NCI-H524 (cell line): ENCODE data around the gene KLK14.

Experiments used
- DNase-seq, 2 experiments: peaks; one replicate each; lab custom pipeline; 2025; lab: John Stamatoyannopoulos, UW

KLK14 gene

DNA sequence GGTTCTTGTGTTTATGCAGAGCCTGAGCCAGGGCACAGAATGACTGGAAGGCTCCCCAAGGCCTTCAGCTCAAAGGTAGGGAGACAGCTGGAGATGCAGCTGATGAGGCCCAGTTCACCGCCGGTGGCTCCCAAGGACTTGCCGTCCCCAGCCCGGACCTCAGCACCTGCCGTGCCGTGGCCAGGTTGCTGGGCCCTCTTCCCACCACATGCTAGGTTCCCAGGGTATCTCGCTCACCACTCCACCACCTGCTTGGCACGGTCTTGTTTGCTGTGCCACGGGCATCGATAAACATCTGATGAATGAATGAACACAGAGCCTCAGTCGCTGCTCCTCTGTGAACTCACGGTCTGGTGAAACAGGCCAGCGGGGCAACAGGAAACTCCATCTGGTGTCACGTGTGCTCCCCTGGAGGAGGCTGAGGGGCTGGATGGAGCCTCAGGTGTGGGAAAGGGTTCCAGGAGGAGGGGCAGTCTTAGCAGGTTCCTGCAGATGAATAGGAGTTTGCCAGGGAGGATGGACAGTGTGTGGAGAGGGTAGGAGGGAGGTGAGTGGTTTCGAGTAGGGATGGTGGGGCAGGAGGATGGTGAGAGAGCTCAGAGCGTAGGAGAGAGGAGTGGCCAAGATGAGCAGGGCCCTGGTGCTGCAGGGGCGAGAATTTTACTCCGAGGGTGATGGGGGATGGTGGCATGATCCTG lies 3.6 kb upstream of the KLK14 start:
- no peak for DNase-seq

DNA sequence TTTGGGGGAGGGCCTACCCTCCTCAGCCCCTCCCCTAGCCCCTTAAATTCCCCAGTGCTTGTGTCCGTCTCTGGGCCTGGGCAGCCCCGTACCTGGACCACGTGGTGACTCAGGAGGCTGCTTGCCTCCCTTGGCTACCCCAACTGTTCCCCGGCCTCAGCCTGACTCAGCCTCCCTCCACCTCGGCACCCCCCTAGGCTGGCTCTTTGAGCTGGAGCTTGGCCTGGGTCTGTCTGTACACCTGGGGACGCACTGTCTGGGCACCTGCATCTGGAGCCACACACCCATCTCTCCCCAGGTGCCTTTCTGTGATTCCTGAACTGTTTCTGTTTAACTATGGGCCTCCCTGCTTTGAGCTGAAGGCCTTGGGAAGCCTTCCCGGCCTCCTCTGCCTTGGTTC lies 1.8 kb upstream of the KLK14 start:
- DNase-seq, result no peak

DNA sequence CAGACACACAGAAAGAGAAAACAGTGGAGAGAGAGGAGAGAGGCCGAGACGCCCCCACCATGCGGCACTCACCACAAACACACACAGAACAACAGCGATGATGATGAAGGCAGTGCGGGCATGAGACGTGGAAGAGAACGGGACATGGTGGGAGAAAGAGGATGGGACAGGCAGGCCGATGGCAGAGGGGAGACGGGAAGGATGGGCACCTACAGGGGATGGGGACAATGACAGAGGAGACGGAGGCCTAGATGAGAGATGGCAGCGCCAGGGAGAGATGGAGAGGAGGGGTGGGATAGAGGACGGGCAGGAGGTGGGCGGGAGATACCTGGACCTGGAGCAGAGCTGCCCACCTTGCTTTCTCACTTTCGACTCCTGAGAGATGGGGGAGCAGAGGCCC lies 1.1 kb upstream of the KLK14 start:
- DNase-seq, result no peak

DNA sequence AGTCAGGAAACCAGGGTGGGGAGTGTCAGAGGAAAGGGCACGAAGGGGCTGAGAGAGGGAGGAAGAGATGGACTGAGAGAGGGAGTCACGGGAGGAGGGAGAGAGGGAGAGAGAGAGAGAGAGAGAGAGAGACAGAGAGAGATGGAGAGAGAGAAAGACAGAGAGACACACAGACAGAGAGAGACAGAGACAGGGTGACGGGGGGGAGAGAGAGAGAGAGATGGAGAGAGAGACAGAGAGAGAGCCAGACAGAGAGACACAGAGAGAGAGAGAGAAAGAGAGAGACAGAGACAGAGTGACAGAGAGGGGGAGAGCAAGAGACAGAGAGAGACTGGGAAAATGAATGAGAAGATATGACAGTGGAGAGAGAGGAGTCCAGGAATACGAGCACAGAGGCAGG lies 494 bp upstream of the KLK14 start:
- no peak for DNase-seq

DNA sequence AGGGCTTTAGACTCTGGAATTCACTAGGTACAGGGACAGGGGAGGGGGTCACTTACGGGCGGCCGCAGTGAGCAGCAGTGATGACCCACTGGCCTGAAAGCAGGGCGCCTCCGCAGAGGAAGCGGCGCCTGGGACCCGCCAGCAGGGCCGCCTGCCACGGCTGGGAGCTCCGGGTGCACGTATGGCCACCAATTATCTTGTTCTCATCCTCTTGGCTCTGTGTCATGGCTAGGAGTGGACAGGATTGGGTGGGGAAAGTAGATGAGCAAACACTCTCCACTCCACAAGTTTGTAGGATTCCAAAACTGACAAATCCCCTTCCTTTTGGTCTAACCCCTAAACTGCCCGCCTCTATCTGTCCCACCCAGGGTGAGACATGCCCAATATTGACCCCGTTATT lies 1.2 kb downstream of the KLK14 start:
- DNase-seq, result no peak

DNA sequence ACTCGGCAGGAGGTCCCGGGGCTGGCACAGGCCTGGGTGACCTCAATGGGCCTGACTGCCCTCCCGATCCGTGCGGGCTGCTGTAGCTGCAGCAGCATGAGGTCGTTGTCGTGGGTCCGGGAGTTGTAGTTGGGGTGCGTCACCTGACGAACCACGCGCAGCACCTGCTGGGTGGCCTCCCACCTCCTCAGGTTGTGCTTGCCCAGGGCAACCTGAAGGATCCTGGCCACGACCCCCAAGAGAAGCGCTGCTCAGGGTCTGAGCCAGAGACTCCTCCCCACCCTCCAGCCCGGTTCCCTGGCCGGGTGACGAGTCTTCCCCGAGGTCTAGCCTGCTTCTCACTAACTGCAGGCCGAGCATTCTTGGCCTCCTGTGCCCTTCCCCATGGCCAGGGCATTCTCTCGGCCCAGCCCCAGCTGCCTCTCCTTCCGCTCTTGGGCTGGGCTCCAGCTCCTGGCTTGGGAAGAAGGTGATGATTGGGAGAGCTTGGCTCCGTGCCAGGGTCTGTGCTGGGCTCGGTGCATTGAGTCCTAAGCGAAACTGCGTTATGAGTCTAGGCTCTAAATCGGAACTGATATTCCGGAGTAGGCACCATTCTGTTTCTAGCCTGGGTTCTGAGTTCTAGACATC lies 3.1 kb downstream of the KLK14 start:
- DNase-seq, result no peak

DNA sequence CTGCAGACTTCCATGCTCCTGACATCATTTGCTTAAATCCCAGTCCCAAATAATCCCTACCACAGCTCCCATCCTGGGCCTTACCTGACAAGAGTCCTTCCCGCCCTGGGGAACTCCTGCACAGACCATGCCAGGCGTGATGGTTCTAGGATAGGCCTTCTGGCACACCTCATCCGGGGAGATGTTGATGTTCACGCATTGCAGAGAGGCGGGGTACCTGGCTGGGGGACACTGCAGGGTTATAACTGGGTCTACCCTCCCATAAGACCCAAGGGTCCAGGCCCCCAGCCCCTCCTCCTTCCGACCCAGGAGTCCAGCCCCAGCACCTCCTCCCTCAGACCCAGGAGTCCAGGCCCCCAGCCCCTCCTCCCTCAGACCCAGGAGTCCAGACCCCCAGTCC lies 4.0 kb downstream of the KLK14 start:
- DNase-seq, result no peak

DNA sequence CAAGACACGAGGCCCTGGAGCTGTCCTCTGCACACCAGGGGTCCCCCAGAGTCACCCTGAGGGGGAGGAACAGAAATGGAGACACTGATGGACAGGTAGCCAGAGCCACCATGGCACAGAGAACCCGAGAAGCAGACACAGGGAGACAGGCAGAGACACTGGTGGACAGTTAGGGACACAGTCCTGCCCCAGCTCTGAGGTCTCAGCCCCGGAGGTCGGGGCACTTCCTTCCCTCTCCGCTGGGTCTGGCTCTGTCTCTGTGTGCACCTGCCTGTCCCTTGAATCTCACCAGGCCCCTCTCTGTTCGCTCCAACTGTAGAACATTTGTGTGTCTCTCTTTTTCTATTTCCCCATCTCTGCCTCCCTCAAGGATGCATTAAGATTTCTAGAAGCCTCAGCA lies 4.6 kb downstream of the KLK14 start:
- DNase-seq, result no peak

DNA sequence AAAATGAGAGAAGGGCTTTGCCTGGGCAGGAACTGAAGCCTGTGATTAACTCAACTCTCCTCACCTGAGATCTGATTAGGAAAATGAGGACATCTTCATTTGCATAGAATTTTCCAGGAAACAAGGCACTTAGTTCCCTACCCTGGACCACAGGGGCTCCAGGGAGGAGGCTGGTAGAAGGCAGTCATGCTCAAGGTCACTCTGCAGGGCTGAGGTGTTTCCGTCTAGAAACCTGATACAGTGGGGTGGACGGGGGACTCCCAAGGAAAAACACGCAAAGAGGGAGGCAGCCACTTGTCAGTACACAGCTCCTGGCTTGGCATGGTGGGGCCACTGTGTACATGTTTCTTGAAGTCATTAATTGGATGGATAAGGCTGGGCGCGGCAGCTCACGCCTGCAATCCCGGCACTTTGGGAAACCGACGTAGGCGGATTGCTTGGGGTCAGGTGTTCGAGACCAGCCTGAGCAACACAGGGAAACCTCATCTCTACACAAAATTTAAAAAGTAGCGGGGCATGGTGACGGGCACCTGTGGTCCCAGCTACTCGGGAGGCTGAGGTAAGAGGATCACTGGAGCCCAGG lies 6.0 kb downstream of the KLK14 start:
- no peak for DNase-seq

DNA sequence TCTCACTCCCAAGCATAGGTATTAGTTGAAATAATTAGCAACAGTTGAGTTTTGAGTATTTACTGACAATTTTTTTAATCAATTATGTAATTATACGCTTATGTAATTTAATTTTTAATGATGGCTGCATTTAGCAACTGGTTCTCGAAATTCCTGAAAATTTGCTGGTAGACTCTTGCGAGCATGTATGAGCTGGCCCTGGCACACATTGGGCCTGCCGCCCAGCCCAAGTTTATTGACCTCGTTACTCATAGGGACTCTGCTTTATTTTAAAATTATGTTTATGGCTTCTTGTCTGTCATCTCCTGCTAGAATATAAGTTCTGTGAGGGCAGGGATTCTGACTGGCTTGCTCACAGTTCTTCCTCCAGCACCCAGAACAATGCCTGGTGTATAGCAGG lies 6.7 kb downstream of the KLK14 start:
- DNase-seq, result no peak

DNA sequence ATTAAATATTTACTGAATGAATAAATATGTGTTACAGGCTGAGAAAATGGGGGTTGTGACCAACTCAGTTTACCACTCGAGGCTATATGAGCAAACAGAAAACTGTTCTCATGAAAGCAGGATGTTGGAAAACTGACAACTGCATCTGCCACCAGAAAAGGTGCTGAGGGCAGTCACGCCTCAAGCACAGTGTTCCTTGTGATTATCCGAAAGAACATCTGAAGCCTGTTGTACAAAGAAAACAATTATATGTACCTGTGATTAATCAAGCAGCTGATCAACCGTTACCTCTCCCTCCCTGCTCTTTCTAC lies 11.6 kb downstream of the KLK14 start:
- DNase-seq, result no peak

DNA sequence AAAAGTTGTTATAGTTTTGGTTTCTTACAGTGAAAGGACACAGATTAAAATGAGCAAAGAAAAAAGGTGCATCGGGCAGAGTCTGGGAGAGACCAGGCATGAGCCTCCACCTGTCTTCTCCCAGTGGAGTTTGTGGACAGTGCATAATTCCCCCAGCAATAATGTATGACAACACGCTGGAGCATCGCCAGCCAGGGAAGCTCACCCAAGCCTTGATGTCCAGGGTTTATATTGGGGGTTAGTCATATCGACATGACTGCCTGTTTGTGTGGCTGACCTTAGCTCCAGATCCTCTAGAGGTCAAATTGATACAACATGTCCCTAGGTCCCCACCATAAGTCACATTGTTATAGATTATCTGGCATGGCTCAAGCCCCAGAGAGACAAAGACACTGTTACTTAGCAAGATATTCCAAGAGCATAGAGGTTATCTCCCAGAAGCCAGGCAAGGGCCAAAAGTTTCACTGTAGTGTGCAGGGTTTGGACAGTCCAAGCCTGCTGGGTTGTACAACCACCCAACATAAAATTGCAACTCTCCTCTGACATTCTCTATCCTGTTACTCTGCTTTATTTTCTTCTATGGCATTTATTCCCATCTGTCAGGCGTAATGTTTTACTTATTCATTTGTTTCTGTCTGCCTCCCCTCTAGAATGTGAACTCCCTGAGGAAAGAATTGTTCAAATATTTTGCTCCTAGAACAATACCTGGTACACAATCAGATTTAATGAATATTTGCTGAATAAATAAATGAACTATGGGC lies 12.2 kb downstream of the KLK14 start:
- no peak for DNase-seq

DNA sequence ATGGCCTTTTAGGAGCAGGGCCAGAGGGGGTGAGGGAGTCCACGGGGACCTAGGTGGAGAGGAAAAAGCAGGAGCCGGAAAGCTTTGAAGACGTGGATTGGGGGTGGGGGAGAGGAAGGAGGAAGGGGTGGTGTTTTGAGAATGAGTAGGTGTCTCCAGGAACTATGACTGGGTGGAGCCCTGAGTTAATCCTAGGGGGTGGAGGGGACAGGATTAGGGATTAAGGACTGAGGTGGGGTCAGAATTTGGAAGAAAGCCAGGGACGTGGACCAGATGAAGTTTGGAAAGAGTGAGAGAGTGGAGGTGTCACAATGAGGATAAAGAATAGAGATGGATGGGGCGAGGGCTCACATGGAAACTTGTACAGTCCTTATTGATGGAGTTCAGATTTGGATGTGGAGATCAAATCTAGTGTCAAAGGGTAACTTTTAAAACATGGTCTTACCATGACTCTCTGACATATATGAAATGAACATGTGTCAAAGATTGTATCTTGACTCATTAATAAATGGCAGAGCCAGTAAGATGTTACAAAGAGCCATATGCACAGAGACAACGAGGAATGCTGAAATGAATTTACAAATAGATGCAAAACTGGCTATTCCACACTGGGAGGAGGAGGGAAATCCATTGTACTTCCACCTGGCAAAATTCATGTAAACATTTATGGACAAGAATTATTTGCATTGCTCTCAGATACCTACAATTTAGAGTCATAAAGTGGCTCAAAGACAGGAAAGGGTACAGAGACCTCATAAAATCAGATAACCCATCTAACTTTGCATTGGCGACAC lies 16.1 kb downstream of the KLK14 start:
- no peak for DNase-seq

DNA sequence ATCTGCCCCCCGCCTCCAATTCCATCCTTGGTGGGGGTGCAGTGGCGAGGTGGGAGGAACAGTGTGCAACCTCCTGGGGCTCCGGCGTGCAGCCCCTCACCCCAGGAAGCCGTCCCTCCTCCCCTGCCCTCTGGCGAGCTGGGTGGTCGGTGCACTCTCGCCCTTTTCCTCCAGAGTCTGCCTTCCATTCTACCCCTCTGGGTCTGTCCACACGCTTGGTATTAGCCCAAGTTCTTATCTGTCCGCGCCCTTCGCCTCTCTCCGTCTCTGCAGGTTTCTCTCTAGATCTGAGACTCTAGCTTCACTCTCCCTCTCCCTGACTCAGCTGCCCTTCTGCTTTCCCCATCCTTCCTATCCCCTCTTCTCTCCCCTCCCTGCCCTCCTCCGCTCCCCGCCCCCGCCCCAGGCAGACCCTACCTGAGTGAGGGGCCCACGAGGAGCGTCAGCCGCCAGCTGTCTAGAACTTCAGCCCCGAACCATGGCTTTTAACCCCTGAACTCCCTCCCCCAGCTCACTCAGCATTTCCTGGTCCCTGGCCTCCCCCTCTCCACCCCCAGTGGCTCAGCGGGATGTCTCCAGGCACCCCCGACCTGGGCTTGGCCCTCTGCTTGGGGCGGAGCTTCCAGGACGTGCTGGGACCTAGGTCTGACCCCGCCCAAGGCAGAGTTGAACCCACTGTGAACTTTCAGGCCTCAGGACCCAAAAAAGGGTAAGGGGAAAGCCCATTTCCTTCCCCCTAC lies 17.3 kb downstream of the KLK14 start:
- no peak for DNase-seq

DNA sequence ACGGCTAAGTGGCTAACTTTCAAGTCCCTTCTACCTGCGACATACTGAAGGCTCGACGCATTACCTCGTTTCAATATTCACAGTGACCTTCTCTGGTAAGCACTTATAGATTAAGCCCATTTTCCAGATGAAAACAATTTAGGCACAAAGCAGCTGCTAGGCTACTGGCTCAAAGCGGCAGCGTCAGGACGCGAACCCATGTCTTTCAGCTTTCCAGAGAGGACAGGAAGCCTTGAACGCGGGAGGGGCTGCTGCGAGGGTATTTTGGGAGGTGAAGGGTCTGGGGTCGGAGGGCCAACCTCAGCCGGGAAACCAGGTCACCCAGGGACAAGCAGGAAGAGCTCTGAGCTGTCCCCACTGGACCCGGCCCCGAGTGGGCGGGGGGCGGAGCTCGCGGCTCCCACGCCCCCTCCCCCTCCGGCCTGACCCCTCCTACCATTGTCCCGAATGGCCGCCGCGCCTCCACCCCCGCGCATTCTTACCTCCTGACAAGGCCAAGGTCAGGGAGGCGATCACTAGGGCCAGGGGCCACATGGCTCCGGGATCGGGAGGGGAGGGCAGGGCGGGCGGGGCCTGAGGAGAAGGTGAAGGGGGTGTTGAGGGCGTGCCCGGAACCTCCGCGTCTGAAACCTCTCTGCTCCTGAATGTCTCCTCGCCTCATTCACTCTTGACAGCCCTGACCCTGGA lies 18.0 kb downstream of the KLK14 start, which contains the start of gene KLK13:
Gene KLK13 (minus strand): TSS at position 559 of the 687 bp plus-strand sequence. CDS start 25 bp downstream, at position 534.
- no peak for DNase-seq

DNA sequence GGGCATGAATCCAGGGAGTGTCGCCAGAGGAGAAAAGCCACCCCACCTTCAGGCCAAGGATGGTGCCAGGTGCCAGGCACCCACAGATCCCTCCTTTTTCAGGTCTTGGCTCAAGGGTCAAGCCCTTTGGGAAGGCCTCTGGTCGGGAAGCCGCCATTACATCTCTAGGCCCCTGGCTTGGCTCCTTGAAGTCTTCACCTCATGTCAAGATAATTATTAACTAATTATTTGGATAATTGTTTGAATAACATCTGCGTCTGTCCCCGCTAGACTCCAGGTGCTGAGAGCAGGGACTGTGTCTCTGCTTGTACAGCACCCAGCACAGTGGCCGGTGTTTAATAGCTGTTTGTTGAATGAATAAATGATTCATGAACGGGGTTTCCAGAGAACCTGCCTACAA lies 19.0 kb downstream of the KLK14 start:
- DNase-seq, result no peak

DNA sequence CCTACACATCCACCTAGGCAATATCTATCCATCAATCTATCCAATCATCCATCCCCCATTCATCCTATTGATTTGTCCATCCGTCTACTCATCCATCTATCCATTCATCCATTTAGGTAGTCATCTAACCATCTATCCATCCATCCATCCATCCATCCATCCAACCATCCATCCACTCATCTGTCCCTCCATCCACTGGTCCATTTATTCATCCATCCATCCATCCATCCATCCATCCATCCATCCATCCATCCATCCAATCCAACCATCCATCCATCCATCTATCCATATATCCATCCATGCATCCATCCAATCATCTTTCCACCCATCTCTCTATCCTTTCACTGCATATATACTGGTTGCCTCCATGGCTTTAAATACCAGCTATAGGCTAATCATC lies 21.7 kb downstream of the KLK14 start:
- DNase-seq, result no peak

DNA sequence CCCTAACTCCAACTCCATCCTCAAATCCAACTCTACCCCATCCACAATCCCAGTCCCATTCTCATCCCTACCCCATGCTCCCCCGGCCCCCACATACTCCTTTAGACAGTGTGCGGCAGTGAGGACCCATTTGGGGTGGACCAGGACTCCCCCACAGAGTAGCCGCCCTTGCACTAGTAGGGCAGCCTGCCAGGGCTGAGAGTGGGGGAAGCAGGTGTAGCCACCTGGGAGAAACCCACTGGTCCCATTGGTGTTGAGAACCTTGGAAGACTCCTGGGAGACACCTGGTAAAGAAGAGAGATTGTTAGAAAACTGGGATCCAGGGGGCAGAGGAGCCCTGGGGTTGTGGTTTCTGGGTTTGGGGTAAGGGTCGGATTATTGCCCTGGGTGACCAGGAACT lies 22.4 kb downstream of the KLK14 start:
- DNase-seq, result no peak

DNA sequence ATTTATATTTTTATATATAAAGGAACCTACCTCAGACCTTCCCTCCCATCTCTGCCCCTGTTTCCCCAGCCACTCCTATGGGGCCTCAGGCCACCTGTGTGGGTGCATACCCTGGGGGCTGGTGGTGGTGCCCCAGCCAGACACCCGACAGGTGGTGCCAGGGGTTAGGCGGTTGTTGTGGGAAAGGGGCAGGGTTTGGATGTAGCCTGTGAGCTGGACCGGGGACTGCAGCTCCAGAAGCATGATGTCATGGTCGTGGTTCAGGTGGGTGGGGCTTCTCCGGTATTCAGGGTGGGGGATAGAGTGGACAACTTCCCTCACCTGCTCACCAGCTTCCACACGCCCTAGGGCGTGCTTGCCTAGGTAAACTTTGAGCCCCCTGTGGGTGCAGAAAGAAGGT lies 23.0 kb downstream of the KLK14 start:
- no peak for DNase-seq

DNA sequence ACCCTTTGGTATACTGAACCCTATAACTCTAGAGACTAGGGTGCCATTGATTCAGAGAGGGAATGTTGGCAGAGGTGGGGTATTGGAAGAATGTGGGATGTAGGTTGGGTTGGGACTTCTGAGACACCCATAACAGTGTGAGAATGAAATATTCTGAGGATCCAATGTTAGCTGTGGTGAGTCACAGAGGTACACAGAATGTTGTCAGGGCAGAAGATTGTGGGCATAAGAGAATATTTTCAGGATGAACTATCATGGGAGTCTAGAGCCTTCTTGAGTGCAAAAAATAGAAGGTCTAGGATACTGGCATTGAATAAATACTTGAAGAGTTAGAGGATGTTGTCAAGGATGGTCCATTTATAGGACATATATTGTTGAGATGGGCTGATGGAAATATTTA lies 26.8 kb downstream of the KLK14 start:
- DNase-seq, result no peak

DNA sequence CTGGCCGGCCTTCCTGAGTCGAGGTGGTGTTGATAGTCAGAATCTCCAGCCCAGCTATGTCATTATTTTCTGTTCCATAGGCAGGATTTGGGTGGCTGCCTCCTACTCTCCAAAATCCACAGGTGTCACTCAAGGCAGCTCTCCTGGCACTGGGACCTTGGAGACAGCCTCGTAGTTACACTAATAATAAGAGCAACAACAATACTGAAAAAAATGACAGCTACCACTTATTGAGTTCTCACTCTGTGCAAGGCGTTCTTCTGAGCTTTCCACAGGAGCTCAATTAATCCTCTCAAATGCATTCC lies 35.7 kb downstream of the KLK14 start:
- DNase-seq, result no peak
